HEK293T (cell line): ENCODE results near the gene CLDN7.

Experiments
- CTCF ChIA-PET: fragments of 350-600 bp; formaldehyde crosslinking; extraction: SDS; loops from one replicate; lab custom pipeline; 2021; ENCODE audit warnings: antibody characterized with exemption, inconsistent platforms; lab: Yijun Ruan, JAX
- POLR2A ChIA-PET: fragments of 350-600 bp; formaldehyde crosslinking; extraction: SDS; loops from one replicate; lab custom pipeline; 2020; ENCODE audit warnings: antibody characterized with exemption, inconsistent platforms; lab: Yijun Ruan, JAX
- DNase-seq: peaks from one replicate; pipeline ENCODE4 v3.0.0; 2012; ENCODE audit warnings: mixed read lengths; ENCODE audit errors: extremely low spot score
- ARNT ChIP-seq: fragments of 450-650 bp; IDR thresholded peaks from 2 replicates; pipeline ENCODE4 v1.6.1; 2017; ENCODE audit warnings: mild to moderate bottlenecking
- BHLHE40 ChIP-seq: fragments of 450-650 bp; IDR thresholded peaks from 2 replicates; pipeline ENCODE4 v1.6.1; 2016; ENCODE audit warnings: mild to moderate bottlenecking, moderate library complexity, borderline replicate concordance
- CTBP1 ChIP-seq: fragments of 450-650 bp; IDR thresholded peaks from 2 replicates; pipeline ENCODE4 v1.6.1; 2016; ENCODE audit warnings: borderline replicate concordance
- ELF4 ChIP-seq: fragments of 450-650 bp; IDR thresholded peaks from 2 replicates; pipeline ENCODE4 v1.6.1; 2017; ENCODE audit warnings: antibody characterized with exemption
- FOXA1 ChIP-seq: fragments of 450-650 bp; IDR thresholded peaks from 2 replicates; pipeline ENCODE4 v1.6.1; 2016; ENCODE audit warnings: mild to moderate bottlenecking
- FOXK2 ChIP-seq: fragments of 450-650 bp; IDR thresholded peaks from 2 replicates; pipeline ENCODE4 v1.6.1; 2016; ENCODE audit warnings: mild to moderate bottlenecking
- FOXM1 ChIP-seq: fragments of 450-650 bp; IDR thresholded peaks from 2 replicates; pipeline ENCODE4 v1.6.1; 2017; ENCODE audit warnings: mild to moderate bottlenecking, borderline replicate concordance
- HDGF ChIP-seq: fragments of 450-650 bp; IDR thresholded peaks from 2 replicates; pipeline ENCODE4 v1.6.1; 2017; ENCODE audit warnings: antibody characterized with exemption, borderline replicate concordance
- L3MBTL2 ChIP-seq: fragments of 450-650 bp; conservative IDR thresholded peaks from 2 replicates; pipeline ENCODE4 v1.6.1; 2016; ENCODE audit warnings: mild to moderate bottlenecking
- LEF1 ChIP-seq: fragments of 450-650 bp; IDR thresholded peaks from 2 replicates; pipeline ENCODE4 v1.6.1; 2017; ENCODE audit warnings: mild to moderate bottlenecking, borderline replicate concordance
- NFRKB ChIP-seq: fragments of 450-650 bp; IDR thresholded peaks from 2 replicates; pipeline ENCODE4 v1.6.1; 2016; ENCODE audit warnings: mild to moderate bottlenecking, moderate library complexity
- PKNOX1 ChIP-seq: fragments of 450-650 bp; IDR thresholded peaks from 2 replicates; pipeline ENCODE4 v1.6.1; 2016
- SP1 ChIP-seq: fragments of 450-650 bp; IDR thresholded peaks from 2 replicates; pipeline ENCODE4 v1.6.1; 2017
- SUZ12 ChIP-seq: fragments of 450-650 bp; IDR thresholded peaks from 2 replicates; pipeline ENCODE4 v1.6.1; 2016; ENCODE audit warnings: mild to moderate bottlenecking
- TARDBP ChIP-seq: fragments of 450-650 bp; IDR thresholded peaks from 2 replicates; pipeline ENCODE4 v1.6.1; 2016
- ZNF384 ChIP-seq: fragments of 450-650 bp; IDR thresholded peaks from 2 replicates; pipeline ENCODE4 v1.6.1; 2016

Gene CLDN7

GRCh38 chr17:7241783-7242716 lies 20.2 kb downstream of the CLDN7 start, which contains the start of gene GABARAP:
TSS of gene GABARAP (minus strand) at chr17:7242449. CDS start at chr17:7242330, 119 bp downstream.
- TF ChIP-seq FOXM1 (peak; percentile 85; the same call in 1 of the 2 replicates), L3MBTL2 (peak; percentile 57), SUZ12 (no peak)
- ChIA-PET POLR2A (interaction anchor here (0.7 to 9.7 kb wide), 12 partner anchors 8 to 88 kb away, joined by 3 to 166 read pairs (median 5); partner anchors contain the start of genes ACADVL, CTDNEP1, DLG4 and DVL2), CTCF (interaction anchor here (0.9 to 1.4 kb wide), 2 partner anchors 9 to 21 kb away, joined by 3 to 4 read pairs; partner anchors contain the start of gene CTDNEP1)
- peak; percentile 66 for DNase-seq

GRCh38 chr17:7241090-7241733 lies 21.1 kb downstream of the CLDN7 start:
- TF ChIP-seq PKNOX1, result no peak
- ChIA-PET POLR2A (interaction anchor here (0.7 to 9.7 kb wide), 9 partner anchors 9 to 89 kb away, joined by 3 to 166 read pairs (median 5); partner anchors contain the start of genes ACADVL, CTDNEP1, DLG4 and ELP5), CTCF (interaction anchor here (1.4 kb wide), 1 partner anchor 10 kb away, joined by 3 read pairs; the partner anchor contains the start of gene CTDNEP1)
- DNase-seq, result no peak

DNA sequence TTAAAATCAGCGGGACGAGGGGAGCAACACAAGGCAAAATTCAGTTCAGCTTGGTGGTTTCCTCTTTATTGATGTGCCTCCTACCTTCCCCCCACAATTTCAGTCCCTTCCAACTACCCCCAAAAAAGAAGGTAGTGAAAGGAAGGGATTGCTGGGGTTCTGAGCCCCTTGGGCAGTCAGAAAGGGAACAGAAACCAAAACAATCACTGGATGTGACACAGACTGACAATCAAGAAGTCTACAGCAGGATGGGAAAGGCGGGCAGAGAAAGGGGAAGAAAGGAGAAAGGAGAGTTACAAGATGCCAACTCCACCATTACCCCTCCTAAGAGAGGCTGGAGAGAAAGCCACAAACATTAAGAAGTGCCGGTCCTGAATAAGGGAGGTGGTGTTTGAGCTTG lies 21.9 kb downstream of the CLDN7 start:
- TF ChIP-seq FOXM1 (no peak), CTBP1 (no peak), TARDBP (no peak), SP1 (no peak), FOXK2 (no peak), LEF1 (no peak), ELF4 (no peak), SUZ12 (no peak), ZNF384 (no peak), NFRKB (no peak), ARNT (no peak), PKNOX1 (no peak), BHLHE40 (no peak), FOXA1 (no peak), HDGF (no peak), L3MBTL2 (no peak)
- ChIA-PET POLR2A (interaction anchor here (6.3 to 9.7 kb wide), 2 partner anchors 10 to 19 kb away, joined by 52 to 166 read pairs; partner anchors contain the start of genes ACADVL, CTDNEP1, DLG4 and ELP5), CTCF (interaction anchor here (1.4 kb wide), 1 partner anchor 11 kb away, joined by 3 read pairs; the partner anchor contains the start of gene CTDNEP1)
- no peak for DNase-seq

- ChIA-PET CTCF (no interaction called here), POLR2A (interaction anchor here (0.7 to 9.7 kb wide), 5 partner anchors 11 to 90 kb away, joined by 4 to 166 read pairs (median 13); partner anchors contain the start of genes ACADVL, CTDNEP1, DLG4 and ELP5)
- TF ChIP-seq ELF4 (peak; percentile 94), PKNOX1 (peak; percentile 72), SUZ12 (no peak)
- DNase-seq, result peak; percentile 96
These were observed 22.9 kb downstream of the CLDN7 start, which contains the start of gene PHF23 for GRCh38 chr17:7239091-7240027. TSS of gene PHF23 (minus strand) at chr17:7239457. CDS start at chr17:7239279, 178 bp downstream.

DNA sequence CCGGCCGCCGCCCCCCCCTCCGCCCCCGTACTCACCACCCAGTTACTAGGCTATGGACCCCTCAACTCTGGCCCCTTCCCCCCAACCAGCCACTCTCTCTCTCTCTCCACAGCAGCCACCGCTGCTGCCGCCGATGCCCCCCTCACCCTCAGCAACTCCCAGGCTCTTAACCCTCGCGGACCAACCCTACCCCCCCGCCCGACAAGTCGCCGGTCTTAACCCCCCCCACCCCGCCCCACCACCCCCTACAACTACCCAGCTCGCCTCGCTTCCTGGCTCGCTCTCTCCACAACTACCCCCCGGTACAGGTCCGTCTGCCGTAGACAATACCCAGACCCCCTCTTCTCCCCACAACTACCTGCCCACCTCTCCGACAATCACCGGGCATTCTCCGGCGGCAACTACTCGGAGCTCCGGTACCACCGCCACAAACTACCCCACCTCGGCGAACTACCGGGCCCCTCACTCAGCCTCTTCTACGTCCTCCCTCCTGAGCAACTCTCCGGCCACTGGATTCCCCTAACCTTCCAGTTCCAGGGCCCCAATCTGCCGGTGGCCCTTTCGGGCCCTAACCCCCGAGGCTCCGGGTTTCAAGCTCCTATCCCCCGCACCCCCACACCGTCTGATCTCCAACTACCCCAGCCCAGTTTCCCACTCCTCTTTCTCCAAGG lies 23.7 kb downstream of the CLDN7 start:
- no peak for DNase-seq
- TF ChIP-seq ARNT (no peak), SUZ12 (no peak), SP1 (no peak), ZNF384 (no peak), BHLHE40 (no peak), FOXA1 (no peak), ELF4 (no peak), CTBP1 (no peak), FOXM1 (no peak), LEF1 (no peak), L3MBTL2 (no peak), PKNOX1 (no peak), HDGF (no peak), NFRKB (no peak), TARDBP (no peak)
- CTCF ChIA-PET, result no interaction called here
- POLR2A ChIA-PET, result interaction anchor here (1.2 to 9.7 kb wide), 4 partner anchors 12 to 91 kb away, joined by 5 to 166 read pairs (median 32); partner anchors contain the start of genes ACADVL, CTDNEP1, DLG4 and ELP5
